Measurements from ENCODE around the gene CHMP2B. TPM values are rescaled to one million over a fixed set of nuclear protein-coding genes. Genes with fewer than 3 reads are reported as not detected.

CHMP2B gene
- total and polyA plus RNA-seq, 4 donors = 12.6 to 49.5 (median 15.5) TPM

DNA sequence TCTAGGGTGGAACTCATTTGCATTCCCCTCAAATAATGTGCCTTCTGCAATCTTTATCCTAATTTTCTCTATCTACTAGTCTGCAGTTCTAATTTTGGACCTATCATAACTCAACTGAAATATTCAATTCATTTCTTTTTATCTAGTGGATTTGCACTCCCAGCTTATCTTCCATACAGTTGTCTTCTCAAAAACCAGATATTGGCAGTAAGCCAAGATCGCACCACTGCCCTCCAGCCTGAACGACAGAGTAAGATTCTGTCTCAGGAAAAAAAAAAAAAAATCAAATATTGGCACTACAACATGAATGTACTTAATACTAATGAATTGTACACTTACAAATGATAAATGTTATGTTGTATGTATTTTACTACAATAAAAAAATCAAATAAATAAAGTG lies 18.0 kb upstream of the CHMP2B start:
- H3K27ac ChIP-seq (ENCODE audit: low read depth in 1 of 2, low read length in 2 of 2) = no peak overlapping the region
- H3K27me3 ChIP-seq (ENCODE audit: control insufficient read depth in 4 of 4, insufficient read depth in 4 of 4, low read length in 3 of 4) = no peaks in the 10 kb centered on the region
- TF ChIP-seq, protein P1, sequence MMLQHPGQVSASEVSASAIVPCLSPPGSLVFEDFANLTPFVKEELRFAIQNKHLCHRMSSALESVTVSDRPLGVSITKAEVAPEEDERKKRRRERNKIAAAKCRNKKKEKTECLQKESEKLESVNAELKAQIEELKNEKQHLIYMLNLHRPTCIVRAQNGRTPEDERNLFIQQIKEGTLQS (IDR thresholded peaks at IDR 0.05) = no peak
- TF ChIP-seq HNF4G (IDR thresholded peaks at IDR 0.05) = no peak
- TF ChIP-seq NR2F2 (IDR thresholded peaks at IDR 0.05) = no peak
- no peak for TF ChIP-seq GABPA (IDR thresholded peaks at IDR 0.05 in 1 of 2, conservative IDR thresholded peaks at IDR 0.05 in 1 of 2)
- TF ChIP-seq, protein P2, sequence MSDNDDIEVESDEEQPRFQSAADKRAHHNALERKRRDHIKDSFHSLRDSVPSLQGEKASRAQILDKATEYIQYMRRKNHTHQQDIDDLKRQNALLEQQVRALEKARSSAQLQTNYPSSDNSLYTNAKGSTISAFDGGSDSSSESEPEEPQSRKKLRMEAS (IDR thresholded peaks at IDR 0.05) = no peak
- no peak for TF ChIP-seq RXRA (IDR thresholded peaks at IDR 0.05)
- TF ChIP-seq, protein P3, sequence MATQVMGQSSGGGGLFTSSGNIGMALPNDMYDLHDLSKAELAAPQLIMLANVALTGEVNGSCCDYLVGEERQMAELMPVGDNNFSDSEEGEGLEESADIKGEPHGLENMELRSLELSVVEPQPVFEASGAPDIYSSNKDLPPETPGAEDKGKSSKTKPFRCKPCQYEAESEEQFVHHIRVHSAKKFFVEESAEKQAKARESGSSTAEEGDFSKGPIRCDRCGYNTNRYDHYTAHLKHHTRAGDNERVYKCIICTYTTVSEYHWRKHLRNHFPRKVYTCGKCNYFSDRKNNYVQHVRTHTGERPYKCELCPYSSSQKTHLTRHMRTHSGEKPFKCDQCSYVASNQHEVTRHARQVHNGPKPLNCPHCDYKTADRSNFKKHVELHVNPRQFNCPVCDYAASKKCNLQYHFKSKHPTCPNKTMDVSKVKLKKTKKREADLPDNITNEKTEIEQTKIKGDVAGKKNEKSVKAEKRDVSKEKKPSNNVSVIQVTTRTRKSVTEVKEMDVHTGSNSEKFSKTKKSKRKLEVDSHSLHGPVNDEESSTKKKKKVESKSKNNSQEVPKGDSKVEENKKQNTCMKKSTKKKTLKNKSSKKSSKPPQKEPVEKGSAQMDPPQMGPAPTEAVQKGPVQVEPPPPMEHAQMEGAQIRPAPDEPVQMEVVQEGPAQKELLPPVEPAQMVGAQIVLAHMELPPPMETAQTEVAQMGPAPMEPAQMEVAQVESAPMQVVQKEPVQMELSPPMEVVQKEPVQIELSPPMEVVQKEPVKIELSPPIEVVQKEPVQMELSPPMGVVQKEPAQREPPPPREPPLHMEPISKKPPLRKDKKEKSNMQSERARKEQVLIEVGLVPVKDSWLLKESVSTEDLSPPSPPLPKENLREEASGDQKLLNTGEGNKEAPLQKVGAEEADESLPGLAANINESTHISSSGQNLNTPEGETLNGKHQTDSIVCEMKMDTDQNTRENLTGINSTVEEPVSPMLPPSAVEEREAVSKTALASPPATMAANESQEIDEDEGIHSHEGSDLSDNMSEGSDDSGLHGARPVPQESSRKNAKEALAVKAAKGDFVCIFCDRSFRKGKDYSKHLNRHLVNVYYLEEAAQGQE (IDR thresholded peaks at IDR 0.05) = no peak
- no peak for TF ChIP-seq FOXA1 (IDR thresholded peaks at IDR 0.05)
- no peak for TF ChIP-seq SP1 (IDR thresholded peaks at IDR 0.05)
- H3K36me3 ChIP-seq (ENCODE audit: control insufficient read depth in 4 of 4, insufficient read depth in 3 of 4, low read depth in 1 of 4, low read length in 3 of 4) = no peaks in the 10 kb centered on the region
- H3K9ac ChIP-seq (ENCODE audit: low read depth in 1 of 2, low read length in 2 of 2) = no peak overlapping the region
- no peak overlapping the region for H3K4me3 ChIP-seq (ENCODE audit: low read depth in 1 of 3, low read length in 3 of 3)
- no peaks in the 10 kb centered on the region for H3K9me3 ChIP-seq (ENCODE audit: control insufficient read depth in 4 of 4, low read length in 3 of 4)
- WGBS = 18% methylated on average over 2 of the region's 2 CpGs
- H3K4me1 ChIP-seq (ENCODE audit: control insufficient read depth in 4 of 4, insufficient read depth in 4 of 4, low read length in 3 of 4) = peaks cover 4 to 13% (median 11%) of the 10 kb centered on the region in 4 donors
- no peak for DNase-seq (ENCODE audit: low spot score)

DNA sequence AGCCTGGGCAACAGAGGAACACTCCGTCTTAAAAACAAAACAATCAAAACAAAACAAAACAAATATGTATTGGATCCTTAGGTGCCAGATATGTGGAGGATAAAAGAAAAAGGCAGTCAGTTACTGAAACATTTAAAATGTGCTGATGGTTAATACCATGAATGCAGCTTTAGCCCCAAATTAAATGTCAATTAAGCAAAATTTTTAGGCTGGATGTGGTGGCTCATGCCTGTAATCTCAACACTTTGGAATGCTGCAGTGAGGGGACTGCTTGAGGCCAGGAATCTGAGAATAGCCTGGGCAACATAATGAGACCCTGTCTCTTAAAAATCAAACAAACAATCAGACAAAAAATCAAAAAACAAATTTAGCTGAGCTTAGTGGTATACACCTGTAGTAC lies 8.5 kb upstream of the CHMP2B start:
- no peaks in the 10 kb centered on the region for H3K36me3 ChIP-seq (ENCODE audit: control insufficient read depth in 4 of 4, insufficient read depth in 3 of 4, low read depth in 1 of 4, low read length in 3 of 4)
- H3K27ac ChIP-seq (ENCODE audit: low read depth in 1 of 2, low read length in 2 of 2) = no peak overlapping the region
- H3K4me1 ChIP-seq (ENCODE audit: control insufficient read depth in 4 of 4, insufficient read depth in 4 of 4, low read length in 3 of 4) = no peaks in the 10 kb centered on the region
- H3K9me3 ChIP-seq (ENCODE audit: control insufficient read depth in 4 of 4, low read length in 3 of 4) = no peaks in the 10 kb centered on the region
- TF ChIP-seq FOXA2 (IDR thresholded peaks at IDR 0.05) = no peak
- no peak for TF ChIP-seq HNF4A (conservative IDR thresholded peaks at IDR 0.05)
- no peak for TF ChIP-seq EGR1 (IDR thresholded peaks at IDR 0.05; ENCODE audit: low read depth in 2 of 2)
- no peak for TF ChIP-seq SP1 (IDR thresholded peaks at IDR 0.05)
- TF ChIP-seq NR2F2 (IDR thresholded peaks at IDR 0.05) = no peak
- TF ChIP-seq YY1 (IDR thresholded peaks at IDR 0.05) = no peak
- no peak for TF ChIP-seq GABPA (IDR thresholded peaks at IDR 0.05 in 1 of 2, conservative IDR thresholded peaks at IDR 0.05 in 1 of 2)
- TF ChIP-seq, protein P4, sequence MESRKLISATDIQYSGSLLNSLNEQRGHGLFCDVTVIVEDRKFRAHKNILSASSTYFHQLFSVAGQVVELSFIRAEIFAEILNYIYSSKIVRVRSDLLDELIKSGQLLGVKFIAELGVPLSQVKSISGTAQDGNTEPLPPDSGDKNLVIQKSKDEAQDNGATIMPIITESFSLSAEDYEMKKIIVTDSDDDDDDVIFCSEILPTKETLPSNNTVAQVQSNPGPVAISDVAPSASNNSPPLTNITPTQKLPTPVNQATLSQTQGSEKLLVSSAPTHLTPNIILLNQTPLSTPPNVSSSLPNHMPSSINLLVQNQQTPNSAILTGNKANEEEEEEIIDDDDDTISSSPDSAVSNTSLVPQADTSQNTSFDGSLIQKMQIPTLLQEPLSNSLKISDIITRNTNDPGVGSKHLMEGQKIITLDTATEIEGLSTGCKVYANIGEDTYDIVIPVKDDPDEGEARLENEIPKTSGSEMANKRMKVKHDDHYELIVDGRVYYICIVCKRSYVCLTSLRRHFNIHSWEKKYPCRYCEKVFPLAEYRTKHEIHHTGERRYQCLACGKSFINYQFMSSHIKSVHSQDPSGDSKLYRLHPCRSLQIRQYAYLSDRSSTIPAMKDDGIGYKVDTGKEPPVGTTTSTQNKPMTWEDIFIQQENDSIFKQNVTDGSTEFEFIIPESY (IDR thresholded peaks at IDR 0.05) = no peak
- TF ChIP-seq, protein P2 (IDR thresholded peaks at IDR 0.05) = no peak
- no peak for TF ChIP-seq JUND (IDR thresholded peaks at IDR 0.05)
- TF ChIP-seq RXRA (IDR thresholded peaks at IDR 0.05) = no peak
- no peak for TF ChIP-seq TAF1 (conservative IDR thresholded peaks at IDR 0.05)
- TF ChIP-seq HNF4G (IDR thresholded peaks at IDR 0.05) = no peak
- TF ChIP-seq, protein P5, sequence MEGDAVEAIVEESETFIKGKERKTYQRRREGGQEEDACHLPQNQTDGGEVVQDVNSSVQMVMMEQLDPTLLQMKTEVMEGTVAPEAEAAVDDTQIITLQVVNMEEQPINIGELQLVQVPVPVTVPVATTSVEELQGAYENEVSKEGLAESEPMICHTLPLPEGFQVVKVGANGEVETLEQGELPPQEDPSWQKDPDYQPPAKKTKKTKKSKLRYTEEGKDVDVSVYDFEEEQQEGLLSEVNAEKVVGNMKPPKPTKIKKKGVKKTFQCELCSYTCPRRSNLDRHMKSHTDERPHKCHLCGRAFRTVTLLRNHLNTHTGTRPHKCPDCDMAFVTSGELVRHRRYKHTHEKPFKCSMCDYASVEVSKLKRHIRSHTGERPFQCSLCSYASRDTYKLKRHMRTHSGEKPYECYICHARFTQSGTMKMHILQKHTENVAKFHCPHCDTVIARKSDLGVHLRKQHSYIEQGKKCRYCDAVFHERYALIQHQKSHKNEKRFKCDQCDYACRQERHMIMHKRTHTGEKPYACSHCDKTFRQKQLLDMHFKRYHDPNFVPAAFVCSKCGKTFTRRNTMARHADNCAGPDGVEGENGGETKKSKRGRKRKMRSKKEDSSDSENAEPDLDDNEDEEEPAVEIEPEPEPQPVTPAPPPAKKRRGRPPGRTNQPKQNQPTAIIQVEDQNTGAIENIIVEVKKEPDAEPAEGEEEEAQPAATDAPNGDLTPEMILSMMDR (IDR thresholded peaks at IDR 0.05; ENCODE audit: low read depth, low read length, missing input control) = no peak
- TF ChIP-seq RAD21 (IDR thresholded peaks at IDR 0.05) = no peak
- TF ChIP-seq, protein P3 (IDR thresholded peaks at IDR 0.05) = no peak
- no peak for TF ChIP-seq FOXA1 (IDR thresholded peaks at IDR 0.05)
- no peaks in the 10 kb centered on the region for H3K27me3 ChIP-seq (ENCODE audit: control insufficient read depth in 4 of 4, insufficient read depth in 4 of 4, low read length in 3 of 4)
- H3K4me3 ChIP-seq (ENCODE audit: low read depth in 1 of 3, low read length in 3 of 3) = no peak overlapping the region
- WGBS = 95% methylated on average over 1 of the region's 1 CpG
- DNase-seq (ENCODE audit: low spot score) = no peak
- no peak overlapping the region for H3K9ac ChIP-seq (ENCODE audit: low read depth in 1 of 2, low read length in 2 of 2)

Data from liver (tissue), 9 donors.